Mucosa of rectum (tissue), 2 donors: ENCODE data around the gene UNC5B.

Experiments used
- H3K27ac ChIP-seq, 2 donors: one replicate each; pipeline ENCODE4 v1.7.0; 2013; ENCODE audit warnings: inconsistent platforms in 2 of 2, low read depth in 2 of 2, low read length in 2 of 2
- H3K27me3 ChIP-seq, 2 donors: one replicate each; pipeline ENCODE4 v1.7.0; 2013; ENCODE audit warnings: low read length in 2 of 2; ENCODE audit not compliant: control insufficient read depth in 2 of 2, insufficient read depth in 2 of 2
- H3K36me3 ChIP-seq, 2 donors: one replicate each; pipeline ENCODE4 v1.7.0; 2013; ENCODE audit warnings: low read length in 2 of 2; ENCODE audit not compliant: control insufficient read depth in 2 of 2, insufficient read depth in 2 of 2
- H3K4me1 ChIP-seq, 2 donors: one replicate each; pipeline ENCODE4 v1.7.0; 2013; ENCODE audit warnings: low read length in 2 of 2, mild to moderate bottlenecking in 1 of 2; ENCODE audit not compliant: control insufficient read depth in 2 of 2, insufficient read depth in 2 of 2
- H3K4me3 ChIP-seq, 2 donors: one replicate each; pipeline ENCODE4 v1.7.0; 2013; ENCODE audit warnings: low read length in 2 of 2
- H3K9ac ChIP-seq, 2 donors: one replicate each; pipeline ENCODE4 v1.7.0; 2013; ENCODE audit warnings: low read length in 2 of 2, low read depth in 1 of 2, mild to moderate bottlenecking in 1 of 2
- H3K9me3 ChIP-seq, 2 donors: one replicate each; pipeline ENCODE4 v1.7.0; 2013; ENCODE audit warnings: low read length in 2 of 2; ENCODE audit not compliant: control insufficient read depth in 2 of 2
- donor health status: healthy.
- donor health status: Normal muscosa, but diverticular disease.

UNC5B gene

DNA sequence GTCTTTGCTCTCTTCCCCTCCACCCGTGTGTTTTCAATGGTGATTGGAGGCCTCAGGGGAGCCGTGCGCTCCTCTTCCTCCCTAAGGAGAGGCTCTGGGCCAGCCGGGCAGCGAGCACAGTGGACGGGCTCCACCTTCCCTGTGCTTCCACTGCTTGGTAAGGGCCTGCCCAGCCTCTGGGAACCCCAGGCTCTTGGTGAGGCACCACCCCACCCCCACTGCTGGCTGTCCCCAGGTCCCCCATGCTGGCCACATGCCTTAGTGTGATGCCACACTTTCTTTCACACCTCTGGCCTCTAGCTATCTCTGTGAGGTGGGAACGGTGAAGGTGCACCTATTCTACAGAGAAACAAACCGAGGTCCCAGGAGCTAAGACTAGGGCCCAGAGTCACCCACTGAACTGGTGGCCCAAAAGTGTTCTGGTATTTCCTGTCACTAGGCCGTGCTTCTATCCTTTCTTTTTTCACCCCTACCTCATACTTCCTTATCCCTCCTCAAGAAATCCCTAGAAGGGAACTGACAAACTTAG lies 53.3 kb downstream of the UNC5B start:
- H3K27me3 ChIP-seq = no peaks in the 10 kb centered on the region
- H3K36me3 ChIP-seq = no peaks in the 10 kb centered on the region
- H3K27ac ChIP-seq = no peak overlapping the region
- no peak overlapping the region for H3K4me3 ChIP-seq
- H3K9me3 ChIP-seq = no peaks in the 10 kb centered on the region
- no peak overlapping the region for H3K9ac ChIP-seq
- H3K4me1 ChIP-seq = peaks cover 33 to 36% of the 10 kb centered on the region in 2 donors

DNA sequence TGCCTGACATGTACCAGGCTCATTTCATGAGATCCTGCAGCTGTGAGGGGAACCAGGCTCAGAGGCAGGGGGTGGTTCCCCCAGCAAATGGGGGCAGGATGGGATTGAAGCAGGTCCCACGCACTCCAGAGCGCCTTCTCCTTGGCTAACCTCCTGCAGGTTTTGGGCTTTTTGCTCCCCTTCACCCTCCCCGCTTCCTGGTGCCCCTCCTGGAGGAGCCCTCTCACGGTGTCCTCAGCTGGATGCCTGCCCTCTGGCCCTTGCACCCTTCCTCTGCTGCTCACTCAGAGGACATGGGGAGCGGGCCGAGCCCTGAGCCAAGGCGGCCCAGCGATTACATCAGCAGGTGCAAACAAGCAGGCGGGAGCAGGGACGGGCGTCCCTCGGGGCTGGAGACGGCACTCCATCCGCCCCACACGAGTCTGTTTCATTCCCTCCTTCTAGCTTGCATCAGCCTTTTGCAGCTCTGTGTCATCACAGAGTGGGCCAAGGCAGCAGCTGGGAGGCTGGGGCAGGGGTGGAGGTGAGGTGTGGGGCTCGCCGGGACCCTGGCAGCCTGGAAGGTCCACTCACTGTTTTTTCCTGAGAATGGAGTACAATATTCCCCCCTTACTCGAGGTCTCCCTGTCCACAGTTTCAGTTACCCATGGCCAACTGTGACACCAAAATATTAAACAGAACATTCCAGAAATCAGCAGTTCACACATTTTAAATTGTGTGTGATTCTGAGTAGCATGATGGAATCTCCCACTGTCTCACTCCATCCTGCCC lies 54.0 kb downstream of the UNC5B start:
- no peak overlapping the region for H3K4me3 ChIP-seq
- H3K9ac ChIP-seq = no peak overlapping the region
- no peaks in the 10 kb centered on the region for H3K36me3 ChIP-seq
- no peaks in the 10 kb centered on the region for H3K27me3 ChIP-seq
- no peaks in the 10 kb centered on the region for H3K9me3 ChIP-seq
- peaks cover 28 to 29% of the 10 kb centered on the region in 2 donors for H3K4me1 ChIP-seq
- no peak overlapping the region for H3K27ac ChIP-seq

DNA sequence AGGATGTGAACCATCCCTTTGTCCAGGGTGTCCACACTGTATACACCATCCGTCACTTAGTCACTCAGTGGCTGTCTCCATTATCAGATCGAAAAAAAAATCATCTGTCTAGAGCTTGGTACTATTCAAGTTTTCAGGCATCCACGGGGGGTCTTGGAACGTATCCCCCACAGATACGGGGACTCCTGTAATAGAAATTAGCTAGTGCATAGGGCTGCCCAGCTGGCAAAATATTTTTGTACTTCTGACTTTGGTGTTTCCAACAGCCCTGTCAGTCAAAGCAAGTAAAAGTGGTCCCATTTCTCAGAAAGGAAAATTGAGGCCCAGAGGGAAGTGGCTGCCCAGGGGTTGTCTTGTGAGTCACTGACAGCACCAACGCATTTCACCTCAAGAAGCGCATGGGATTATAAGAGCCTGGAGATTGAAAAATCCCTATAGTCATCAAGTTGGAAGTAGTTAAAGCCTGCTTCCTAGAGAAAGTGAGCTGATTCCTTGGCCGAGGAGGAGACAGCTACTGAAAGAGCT lies 54.6 kb downstream of the UNC5B start:
- no peak overlapping the region for H3K9ac ChIP-seq
- H3K36me3 ChIP-seq = no peaks in the 10 kb centered on the region
- H3K4me1 ChIP-seq = peaks cover 23 to 24% of the 10 kb centered on the region in 2 donors
- no peaks in the 10 kb centered on the region for H3K9me3 ChIP-seq
- no peaks in the 10 kb centered on the region for H3K27me3 ChIP-seq
- no peak overlapping the region for H3K27ac ChIP-seq
- no peak overlapping the region for H3K4me3 ChIP-seq

DNA sequence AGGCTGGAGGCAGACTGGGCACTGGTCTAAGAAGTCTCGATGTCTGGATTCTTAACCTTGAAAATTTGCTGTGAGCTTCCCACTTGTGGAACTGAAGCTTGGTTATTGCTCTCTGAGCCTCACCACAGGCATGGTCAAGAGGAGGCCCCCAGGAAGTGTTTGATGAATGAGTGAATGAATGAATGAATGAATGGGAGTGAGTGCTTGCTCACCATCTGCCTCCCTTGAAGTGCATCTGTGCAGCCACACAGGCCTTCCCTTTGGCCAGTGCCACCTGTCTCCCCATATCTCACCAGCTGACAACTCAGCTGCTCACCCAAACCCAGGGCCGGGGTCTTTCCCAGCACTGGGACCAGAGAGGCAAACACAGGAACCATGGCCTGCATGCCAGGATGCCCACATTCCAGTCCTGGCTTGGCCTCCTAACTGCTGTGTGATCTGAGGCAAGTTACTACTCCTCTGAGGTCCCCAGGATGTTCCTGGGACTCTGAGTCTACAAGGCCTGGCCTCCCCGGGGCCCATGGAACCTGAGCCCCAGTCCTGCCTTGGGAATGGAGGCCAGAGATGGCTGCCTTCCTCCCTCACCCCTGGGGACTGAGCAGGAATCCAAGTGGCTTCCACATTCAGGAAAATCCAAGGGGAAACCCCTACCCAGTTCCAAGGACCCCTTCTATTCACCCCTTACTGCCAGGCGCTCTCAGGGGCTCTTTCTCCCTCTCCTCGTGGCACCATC lies 55.3 kb downstream of the UNC5B start:
- Histone ChIP-seq H3K4me3 (no peak overlapping the region), H3K27me3 (no peaks in the 10 kb centered on the region), H3K27ac (no peak overlapping the region), H3K9ac (no peak overlapping the region), H3K9me3 (no peaks in the 10 kb centered on the region), H3K36me3 (no peaks in the 10 kb centered on the region), H3K4me1 (peaks cover 19 to 21% of the 10 kb centered on the region in 2 donors)

DNA sequence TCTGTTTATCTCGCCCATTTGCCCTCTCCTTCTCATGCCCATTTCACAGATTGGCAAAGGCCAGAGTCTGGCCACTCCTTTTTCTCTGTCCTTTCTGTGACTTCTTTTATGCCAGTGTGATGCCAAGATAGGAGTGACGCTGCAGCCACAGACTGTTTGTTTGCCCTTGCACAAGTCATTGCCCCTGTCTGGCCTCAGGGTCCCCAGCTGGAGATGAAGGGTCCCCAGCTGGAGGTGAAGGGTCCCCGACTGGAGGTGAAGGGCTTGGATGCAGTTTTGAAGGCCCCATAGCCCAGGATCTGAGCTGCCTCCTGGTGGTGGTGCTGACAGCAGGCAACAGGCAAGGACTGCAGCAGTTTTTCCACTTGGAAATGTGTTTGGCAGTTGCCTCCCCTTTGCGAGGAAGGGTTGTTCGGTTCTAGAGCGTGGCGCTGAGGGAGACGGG lies 55.9 kb downstream of the UNC5B start:
- Histone ChIP-seq H3K27ac (peak overlapping the region in 1 of 2 donors; percentile 16), H3K27me3 (no peaks in the 10 kb centered on the region), H3K36me3 (no peaks in the 10 kb centered on the region), H3K9me3 (no peaks in the 10 kb centered on the region), H3K9ac (no peak overlapping the region), H3K4me1 (peaks cover 15% of the 10 kb centered on the region in 2 donors), H3K4me3 (no peak overlapping the region)

DNA sequence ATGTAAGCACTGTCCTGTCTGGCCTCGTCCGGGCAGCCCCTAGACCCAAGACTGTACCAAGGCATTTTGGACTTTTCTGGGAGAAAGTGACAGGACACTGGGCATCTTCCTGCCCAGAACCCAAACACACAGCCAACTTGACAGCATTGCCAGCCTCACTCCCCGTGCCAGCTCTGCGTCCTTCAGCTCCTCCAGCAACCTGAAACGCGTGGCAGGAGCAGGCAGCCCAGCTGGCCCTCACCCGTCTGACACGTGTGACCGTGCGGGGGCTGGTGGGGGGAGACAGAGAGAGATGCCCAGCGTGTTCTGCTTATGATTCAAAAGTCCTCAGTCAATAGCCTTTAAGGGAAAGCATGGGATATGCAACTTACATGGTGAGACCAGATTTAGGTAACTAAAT lies 56.4 kb downstream of the UNC5B start:
- no peaks in the 10 kb centered on the region for H3K27me3 ChIP-seq
- H3K4me1 ChIP-seq = peaks cover 12 to 15% of the 10 kb centered on the region in 2 donors
- H3K27ac ChIP-seq = peak overlapping the region in 1 of 2 donors; percentile 16
- no peak overlapping the region for H3K4me3 ChIP-seq
- H3K36me3 ChIP-seq = no peaks in the 10 kb centered on the region
- no peaks in the 10 kb centered on the region for H3K9me3 ChIP-seq
- no peak overlapping the region for H3K9ac ChIP-seq

DNA sequence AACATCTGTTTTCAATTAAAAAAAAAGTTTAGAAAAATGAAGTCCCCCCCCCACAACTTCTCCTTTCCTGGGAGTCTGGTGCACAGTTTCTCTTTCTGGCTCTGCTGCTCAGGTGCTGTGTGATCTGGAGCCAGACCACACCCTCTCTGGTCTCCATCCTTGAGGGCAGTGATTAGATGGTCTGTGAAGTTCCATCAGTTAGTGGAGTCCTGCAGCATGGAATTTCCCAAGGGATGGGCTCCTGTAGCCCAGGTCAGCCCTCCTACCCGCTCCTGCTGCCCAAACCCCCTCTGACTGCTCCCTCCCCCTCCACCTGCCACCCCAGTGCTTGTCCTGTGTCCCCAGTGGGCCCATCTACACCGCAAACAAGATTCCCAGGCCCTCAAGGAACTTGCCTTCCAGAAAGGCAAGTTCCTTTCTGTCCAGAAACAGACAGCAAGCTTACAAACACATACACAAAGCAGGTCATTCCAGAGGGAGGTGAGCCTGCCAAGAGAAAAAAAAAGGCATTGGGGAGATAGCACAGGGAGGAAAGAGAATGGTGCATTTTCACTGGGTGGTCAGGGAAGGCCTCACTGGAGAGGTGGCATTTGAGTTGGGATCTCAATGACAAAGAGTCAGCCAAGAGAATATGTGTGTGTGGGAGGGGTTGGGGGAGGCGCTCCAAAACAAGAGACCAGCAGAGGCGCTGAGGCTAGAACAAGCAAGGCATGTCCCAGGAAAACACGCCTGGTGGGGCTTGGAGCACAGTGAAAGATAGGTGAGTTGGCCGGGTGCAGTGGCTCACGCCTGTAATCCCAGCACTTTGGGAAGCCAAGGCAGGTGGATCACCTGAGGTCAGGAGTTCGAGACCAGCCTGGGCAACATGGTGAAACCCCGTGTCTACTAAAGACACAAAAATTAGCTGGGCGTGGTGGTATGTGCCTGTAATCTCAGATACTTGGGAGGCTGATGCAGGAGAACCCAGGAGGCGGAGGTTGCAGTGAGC lies 57.2 kb downstream of the UNC5B start:
- Histone ChIP-seq H3K27me3 (no peaks in the 10 kb centered on the region), H3K9me3 (no peaks in the 10 kb centered on the region), H3K4me1 (peaks cover 12 to 15% of the 10 kb centered on the region in 2 donors), H3K36me3 (no peaks in the 10 kb centered on the region), H3K27ac (no peak overlapping the region), H3K4me3 (no peak overlapping the region), H3K9ac (no peak overlapping the region)

DNA sequence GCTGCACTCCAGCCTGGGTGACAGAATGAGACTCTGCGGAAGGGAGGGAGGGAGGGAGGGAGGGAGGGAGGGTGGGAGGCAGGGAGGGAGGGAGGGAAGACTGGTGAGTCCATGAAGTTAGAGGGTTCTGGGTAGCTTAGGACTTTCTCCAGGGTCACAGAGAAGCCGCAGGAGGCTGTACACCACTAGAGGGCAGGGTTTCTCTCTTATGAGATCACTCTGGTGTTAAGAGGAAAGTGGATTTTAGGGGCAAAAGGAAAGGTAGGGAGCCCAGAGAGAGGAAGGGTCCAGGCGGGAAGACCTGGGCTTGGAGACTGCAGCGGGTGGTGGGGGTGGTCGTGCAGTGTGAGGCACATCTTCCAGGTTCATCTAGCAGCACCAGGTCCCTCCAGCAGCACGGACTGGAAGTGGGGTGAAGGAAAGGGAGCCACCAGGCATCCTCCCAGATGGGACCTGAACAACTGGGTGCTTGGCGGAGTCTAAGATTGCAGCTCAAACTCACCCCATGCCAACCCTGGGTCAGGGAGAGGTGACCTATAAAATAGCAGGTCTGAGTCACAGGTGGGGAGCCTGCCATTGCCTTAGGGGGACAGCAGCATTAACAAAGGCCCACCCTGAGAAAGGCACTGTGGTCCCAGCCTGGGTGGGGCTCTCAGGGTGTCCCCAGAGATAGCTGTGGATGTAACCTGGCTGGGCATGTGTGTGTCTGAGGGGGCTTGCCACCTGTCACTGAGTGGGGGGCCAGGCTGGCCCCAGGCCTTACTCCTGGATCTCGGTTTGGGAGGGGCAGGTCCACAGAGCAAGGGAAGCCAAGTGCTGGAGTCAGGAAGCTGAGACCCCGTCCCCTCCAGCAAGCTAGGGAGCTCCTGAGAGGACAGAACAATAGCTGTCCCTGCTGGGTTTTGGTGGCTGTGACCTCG lies 58.2 kb downstream of the UNC5B start:
- H3K27ac ChIP-seq = no peak overlapping the region
- H3K9me3 ChIP-seq = no peaks in the 10 kb centered on the region
- H3K36me3 ChIP-seq = no peaks in the 10 kb centered on the region
- H3K9ac ChIP-seq = no peak overlapping the region
- H3K4me1 ChIP-seq = peaks cover 10% of the 10 kb centered on the region in 2 donors
- H3K4me3 ChIP-seq = no peak overlapping the region
- no peaks in the 10 kb centered on the region for H3K27me3 ChIP-seq

DNA sequence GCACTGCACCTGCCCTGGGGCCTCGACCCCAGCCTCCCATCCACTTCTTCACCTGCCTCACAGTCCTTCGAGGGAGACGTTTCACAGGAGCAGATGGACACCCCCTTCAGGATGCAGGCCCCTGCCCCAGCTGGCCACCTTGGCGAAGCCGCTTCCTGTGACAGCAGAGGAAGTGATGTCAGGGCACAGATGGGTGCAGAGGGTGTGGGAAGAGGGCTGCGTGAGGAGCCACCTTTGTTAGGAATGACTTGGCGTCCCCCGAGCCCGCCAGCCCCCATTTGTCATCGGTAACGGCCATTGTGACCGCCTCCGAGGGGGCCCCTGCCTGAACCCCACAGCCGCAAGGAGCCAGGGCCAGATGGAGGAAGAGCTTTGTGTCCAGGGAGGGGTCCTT lies 59.3 kb downstream of the UNC5B start:
- no peaks in the 10 kb centered on the region for H3K9me3 ChIP-seq
- no peak overlapping the region for H3K27ac ChIP-seq
- H3K36me3 ChIP-seq = no peaks in the 10 kb centered on the region
- H3K27me3 ChIP-seq = no peaks in the 10 kb centered on the region
- no peak overlapping the region for H3K9ac ChIP-seq
- peaks cover 0 to 3% of the 10 kb centered on the region in 2 donors for H3K4me1 ChIP-seq
- H3K4me3 ChIP-seq = no peak overlapping the region
